ENCODE results near the gene ICE1.
"Not testable (repeated sequence)": the region's sequence is repeated elsewhere in the genome, so short reads cannot be mapped to it uniquely, and the experiment has no call there.

The ICE1 gene

GRCh38 chr5:5421961-5422818 lies at the start of gene ICE1:
ICE1 (plus strand) TSS chr5:5422677; CDS start chr5:5422916, 239 bp downstream.
- peak; percentile 96 for DNase-seq

- DNase-seq: no peak
Measured at GRCh38 chr5:5372930-5373329, 49.5 kb upstream of the ICE1 start.

- DNase-seq: no peak
Measured at GRCh38 chr5:5373351-5373989, 49.0 kb upstream of the ICE1 start.

GRCh38 chr5:5374009-5374715 lies 48.3 kb upstream of the ICE1 start:
- no peak for DNase-seq

GRCh38 chr5:5377780-5378179 lies 44.7 kb upstream of the ICE1 start:
- DNase-seq: no peak

- DNase-seq: no peak
Measured at GRCh38 chr5:5378531-5378930, 43.9 kb upstream of the ICE1 start.

GRCh38 chr5:5380298-5380697 lies 42.2 kb upstream of the ICE1 start:
- no peak for DNase-seq

- no peak for DNase-seq
Measured at GRCh38 chr5:5381310-5381913, 41.1 kb upstream of the ICE1 start.

- DNase-seq: no peak
Measured at GRCh38 chr5:5383461-5383860, 39.0 kb upstream of the ICE1 start.

- no peak for DNase-seq
Measured at GRCh38 chr5:5384660-5385330, 37.7 kb upstream of the ICE1 start.

- no peak for DNase-seq
Measured at GRCh38 chr5:5385331-5385662, 37.2 kb upstream of the ICE1 start.

GRCh38 chr5:5386329-5386728 lies 36.1 kb upstream of the ICE1 start:
- DNase-seq: no peak

GRCh38 chr5:5387192-5387591 lies 35.3 kb upstream of the ICE1 start:
- DNase-seq: no peak

- DNase-seq: no peak
Measured at GRCh38 chr5:5387777-5388176, 34.7 kb upstream of the ICE1 start.

GRCh38 chr5:5390121-5390869 lies 32.2 kb upstream of the ICE1 start:
- DNase-seq: not testable (repeated sequence)

- not testable (repeated sequence) for DNase-seq
Measured at GRCh38 chr5:5392504-5392903, 30.0 kb upstream of the ICE1 start.

- DNase-seq: not testable (repeated sequence)
Measured at GRCh38 chr5:5394384-5394986, 28.0 kb upstream of the ICE1 start.

GRCh38 chr5:5395093-5395492 lies 27.4 kb upstream of the ICE1 start:
- not testable (repeated sequence) for DNase-seq

GRCh38 chr5:5398071-5398470 lies 24.4 kb upstream of the ICE1 start:
- no peak for DNase-seq

GRCh38 chr5:5401095-5401494 lies 21.4 kb upstream of the ICE1 start:
- no peak for DNase-seq

- no peak for DNase-seq
Measured at GRCh38 chr5:5403741-5404140, 18.7 kb upstream of the ICE1 start.

- DNase-seq: no peak
Measured at GRCh38 chr5:5404381-5404780, 18.1 kb upstream of the ICE1 start.
